Kidney (tissue), 14 donors: Measurements from ENCODE around the gene SLC25A36. TPM values are rescaled to one million over a fixed set of nuclear protein-coding genes. Genes with fewer than 3 reads are reported as not detected.

Experiments used
- DNase-seq, 5 donors: peaks; one replicate each; pipeline ENCODE4 v3.0.0-alpha.2; 2013 to 2020
- FAIRE-seq: peaks from 2 replicates; lab custom pipeline; 2012; peaks lifted over from hg19 to GRCh38; lab: Jason Lieb, UNC
- H3K27ac ChIP-seq, 2 donors: one replicate each; pipeline ENCODE4 v1.7.0; 2013; ENCODE audit warnings: low read depth in 2 of 2, low read length in 2 of 2, inconsistent platforms in 1 of 2
- H3K27me3 ChIP-seq: one replicate; pipeline ENCODE4 v1.7.1; 2013; ENCODE audit warnings: low read length, inconsistent platforms; ENCODE audit not compliant: control insufficient read depth, insufficient read depth
- H3K36me3 ChIP-seq, 3 donors: one replicate each; pipeline versions ENCODE4 v1.7.0 to v1.7.1; 2013; ENCODE audit warnings: low read length in 3 of 3, control low read depth in 1 of 3, inconsistent platforms in 1 of 3; ENCODE audit not compliant: insufficient read depth in 3 of 3, control insufficient read depth in 2 of 3
- H3K4me1 ChIP-seq, 3 donors: one replicate each; pipeline versions ENCODE4 v1.7.0 to v1.7.1; 2013; ENCODE audit warnings: low read length in 3 of 3, inconsistent platforms in 1 of 3, low read depth in 1 of 3; ENCODE audit not compliant: control insufficient read depth in 2 of 3, insufficient read depth in 2 of 3
- H3K4me3 ChIP-seq, 3 donors: one replicate each; pipeline versions ENCODE4 v1.7.0 to v1.8.1; 2013; ENCODE audit warnings: low read length in 3 of 3, control low read depth in 1 of 3, inconsistent platforms in 1 of 3
- H3K9ac ChIP-seq, 3 donors: one replicate each; pipeline versions ENCODE4 v1.7.0 to v1.7.1; 2013; ENCODE audit warnings: low read length in 3 of 3, control low read depth in 1 of 3, inconsistent platforms in 1 of 3
- H3K9me3 ChIP-seq, 3 donors: one replicate each; pipeline versions ENCODE4 v1.7.0 to v1.7.1; 2013; ENCODE audit warnings: low read length in 3 of 3, control low read depth in 1 of 3, inconsistent platforms in 1 of 3; ENCODE audit not compliant: control insufficient read depth in 2 of 3, insufficient read depth in 1 of 3
- CTCF ChIP-seq: IDR thresholded peaks from 3 replicates; pipeline ENCODE4 v1.5.1; 2012; ENCODE audit warnings: mild to moderate bottlenecking, moderate library complexity, borderline replicate concordance; ENCODE audit not compliant: insufficient read depth; ENCODE audit errors: extremely low read depth
- intact Hi-C: fragments of 100-400 bp; cut with DNase I; formaldehyde crosslinking; loops from one replicate; pipeline ENCODE4 v1.11.1; 2022
- polyA plus RNA-seq: library from polyadenylated mRNA; stranded (reverse); fragments of 350-450 nt; fragmentation: Illumina TruSeq; extraction: RNeasy Lipid Tissue Mini Kit (QIAGEN cat#74804); gene quantifications from one replicate; pipeline ENCODE4 v1.2.3, GENCODE V29; 2014; ENCODE audit warnings: low read depth, low replicate concordance; ENCODE audit not compliant: insufficient read depth
- total RNA-seq: library from RNA; stranded (reverse); fragmentation: NEBNext Ultra II Directional; extraction: Animal tissue kit (Norgen Biotek cat#: 25700); gene quantifications from one replicate; pipeline ENCODE4 v1.2.1, GENCODE V29; 2021
- donor health status: control.
- donor health status: control.
- donor health status: control.
- donor health status: control.
- donor health status: control.
- donor health status: DM: yes; HTN: yes; CAD: no.
- donor health status: Normal renal cell carcinoma (clear cell type).

SLC25A36 gene
- total and polyA plus RNA-seq, 2 donors from 2014 or later, result 20.0 to 78.1 TPM

GRCh38 chr3:140898340-140899180, 43.1 kb upstream of the SLC25A36 start:
- peak in 2 of 5 donors; percentile 78 to 82 for DNase-seq
- Histone ChIP-seq H3K9me3 (no peaks in the 10 kb centered on the region), H3K36me3 (no peaks in the 10 kb centered on the region), H3K9ac (no peak overlapping the region), H3K27me3 (no peaks in the 10 kb centered on the region), H3K27ac (no peak overlapping the region), H3K4me1 (no peaks in the 10 kb centered on the region), H3K4me3 (no peak overlapping the region)
- FAIRE-seq, result peak; percentile 92
- peak; percentile 66 for TF ChIP-seq CTCF
- intact Hi-C loops, result no loop called here

- intact Hi-C loops, result no loop called here
- H3K4me1 ChIP-seq, result no peaks in the 10 kb centered on the region
- FAIRE-seq, result no peak
These were observed 42.3 kb upstream of the SLC25A36 start for GRCh38 chr3:140899363-140899762.

GRCh38 chr3:140902791-140903190, 38.8 kb upstream of the SLC25A36 start:
- no peaks in the 10 kb centered on the region for H3K27me3 ChIP-seq
- H3K9ac ChIP-seq, result no peak overlapping the region
- intact Hi-C loops, result no loop called here
- H3K4me3 ChIP-seq, result no peak overlapping the region
- TF ChIP-seq CTCF, result no peak
- H3K36me3 ChIP-seq, result no peaks in the 10 kb centered on the region
- DNase-seq (no peak), FAIRE-seq (no peak)
- H3K9me3 ChIP-seq, result no peaks in the 10 kb centered on the region
- no peak overlapping the region for H3K27ac ChIP-seq
- H3K4me1 ChIP-seq, result no peaks in the 10 kb centered on the region

More at GRCh38 chr3:140899363-140899762, 42.3 kb upstream of the SLC25A36 start:
- DNase-seq, result no peak
- no peak overlapping the region for H3K9ac ChIP-seq
- no peaks in the 10 kb centered on the region for H3K27me3 ChIP-seq
- no peak overlapping the region for H3K4me3 ChIP-seq
- no peak for TF ChIP-seq CTCF
- no peaks in the 10 kb centered on the region for H3K36me3 ChIP-seq
- no peaks in the 10 kb centered on the region for H3K9me3 ChIP-seq
- no peak overlapping the region for H3K27ac ChIP-seq
